HL-60 (cell line): ENCODE results near the gene PDSS2.

Source experiments
- GABPA ChIP-seq: IDR thresholded peaks from 2 replicates; pipeline ENCODE4 v1.6.1; 2012; ENCODE audit warnings: low read depth
- POLR2AphosphoS5 ChIP-seq: IDR thresholded peaks from 2 replicates; pipeline ENCODE4 v1.6.1; 2012; ENCODE audit warnings: low read depth
- SPI1 ChIP-seq: IDR thresholded peaks from 2 replicates; pipeline ENCODE4 v1.6.1; 2012; ENCODE audit warnings: low read depth, mild to moderate bottlenecking, borderline replicate concordance
- TF ChIP-seq, protein P1 (sequence below): IDR thresholded peaks from one replicate; pipeline ENCODE4 v1.5.1; 2011; ENCODE audit warnings: low read length, control low read depth, inconsistent platforms; ENCODE audit not compliant: insufficient read depth
- TF ChIP-seq, protein P2 (sequence below): IDR thresholded peaks from 2 replicates; pipeline ENCODE4 v1.6.1; 2012; ENCODE audit warnings: low read depth; ENCODE audit not compliant: insufficient replicate concordance

DNA sequence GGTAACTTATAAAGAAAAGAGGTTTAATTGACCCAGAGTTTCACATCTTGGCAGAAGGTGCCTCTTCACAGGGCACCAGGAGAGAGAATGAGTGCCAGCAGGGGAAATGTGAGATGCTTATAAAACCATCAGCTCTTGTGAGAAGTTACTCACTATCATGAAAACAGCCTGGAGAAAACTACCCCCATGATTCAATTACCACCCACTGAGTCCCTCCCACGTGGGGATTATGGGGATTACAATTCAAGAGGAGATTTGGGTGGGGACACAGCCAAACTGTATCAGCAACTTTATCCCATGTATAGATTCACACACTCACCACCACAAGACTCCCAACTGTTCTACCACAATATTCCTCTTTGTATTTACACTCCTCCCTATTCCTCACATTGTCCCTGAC, 10.6 kb downstream of the PDSS2 start:
- TF ChIP-seq, protein P1, sequence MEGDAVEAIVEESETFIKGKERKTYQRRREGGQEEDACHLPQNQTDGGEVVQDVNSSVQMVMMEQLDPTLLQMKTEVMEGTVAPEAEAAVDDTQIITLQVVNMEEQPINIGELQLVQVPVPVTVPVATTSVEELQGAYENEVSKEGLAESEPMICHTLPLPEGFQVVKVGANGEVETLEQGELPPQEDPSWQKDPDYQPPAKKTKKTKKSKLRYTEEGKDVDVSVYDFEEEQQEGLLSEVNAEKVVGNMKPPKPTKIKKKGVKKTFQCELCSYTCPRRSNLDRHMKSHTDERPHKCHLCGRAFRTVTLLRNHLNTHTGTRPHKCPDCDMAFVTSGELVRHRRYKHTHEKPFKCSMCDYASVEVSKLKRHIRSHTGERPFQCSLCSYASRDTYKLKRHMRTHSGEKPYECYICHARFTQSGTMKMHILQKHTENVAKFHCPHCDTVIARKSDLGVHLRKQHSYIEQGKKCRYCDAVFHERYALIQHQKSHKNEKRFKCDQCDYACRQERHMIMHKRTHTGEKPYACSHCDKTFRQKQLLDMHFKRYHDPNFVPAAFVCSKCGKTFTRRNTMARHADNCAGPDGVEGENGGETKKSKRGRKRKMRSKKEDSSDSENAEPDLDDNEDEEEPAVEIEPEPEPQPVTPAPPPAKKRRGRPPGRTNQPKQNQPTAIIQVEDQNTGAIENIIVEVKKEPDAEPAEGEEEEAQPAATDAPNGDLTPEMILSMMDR: no peak
- TF ChIP-seq, protein P2, sequence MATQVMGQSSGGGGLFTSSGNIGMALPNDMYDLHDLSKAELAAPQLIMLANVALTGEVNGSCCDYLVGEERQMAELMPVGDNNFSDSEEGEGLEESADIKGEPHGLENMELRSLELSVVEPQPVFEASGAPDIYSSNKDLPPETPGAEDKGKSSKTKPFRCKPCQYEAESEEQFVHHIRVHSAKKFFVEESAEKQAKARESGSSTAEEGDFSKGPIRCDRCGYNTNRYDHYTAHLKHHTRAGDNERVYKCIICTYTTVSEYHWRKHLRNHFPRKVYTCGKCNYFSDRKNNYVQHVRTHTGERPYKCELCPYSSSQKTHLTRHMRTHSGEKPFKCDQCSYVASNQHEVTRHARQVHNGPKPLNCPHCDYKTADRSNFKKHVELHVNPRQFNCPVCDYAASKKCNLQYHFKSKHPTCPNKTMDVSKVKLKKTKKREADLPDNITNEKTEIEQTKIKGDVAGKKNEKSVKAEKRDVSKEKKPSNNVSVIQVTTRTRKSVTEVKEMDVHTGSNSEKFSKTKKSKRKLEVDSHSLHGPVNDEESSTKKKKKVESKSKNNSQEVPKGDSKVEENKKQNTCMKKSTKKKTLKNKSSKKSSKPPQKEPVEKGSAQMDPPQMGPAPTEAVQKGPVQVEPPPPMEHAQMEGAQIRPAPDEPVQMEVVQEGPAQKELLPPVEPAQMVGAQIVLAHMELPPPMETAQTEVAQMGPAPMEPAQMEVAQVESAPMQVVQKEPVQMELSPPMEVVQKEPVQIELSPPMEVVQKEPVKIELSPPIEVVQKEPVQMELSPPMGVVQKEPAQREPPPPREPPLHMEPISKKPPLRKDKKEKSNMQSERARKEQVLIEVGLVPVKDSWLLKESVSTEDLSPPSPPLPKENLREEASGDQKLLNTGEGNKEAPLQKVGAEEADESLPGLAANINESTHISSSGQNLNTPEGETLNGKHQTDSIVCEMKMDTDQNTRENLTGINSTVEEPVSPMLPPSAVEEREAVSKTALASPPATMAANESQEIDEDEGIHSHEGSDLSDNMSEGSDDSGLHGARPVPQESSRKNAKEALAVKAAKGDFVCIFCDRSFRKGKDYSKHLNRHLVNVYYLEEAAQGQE: no peak
- TF ChIP-seq POLR2AphosphoS5 (no peak), GABPA (no peak), SPI1 (no peak)
